ENCODE results near the gene PLEKHA1.

The PLEKHA1 gene

GRCh38 chr10:122407375-122408125 is 33.0 kb downstream of the PLEKHA1 start:
- Histone ChIP-seq H3K9me3 (ENCODE audit: insufficient read depth, low read depth, low read length) (no peaks in the 10 kb centered on the region), H3K27ac (ENCODE audit: low read length) (no peak overlapping the region), H3K9ac (ENCODE audit: low read depth, low read length) (no peak overlapping the region), H3K36me3 (ENCODE audit: insufficient read depth, low read depth, low read length) (peaks cover 34% of the 10 kb centered on the region; the same call in 1 of the 2 replicates), H3K4me1 (ENCODE audit: insufficient read depth, low read length) (no peaks in the 10 kb centered on the region), H3K4me3 (ENCODE audit: low read length) (no peak overlapping the region), H3K27me3 (ENCODE audit: insufficient read depth, low read length) (no peaks in the 10 kb centered on the region)

DNA sequence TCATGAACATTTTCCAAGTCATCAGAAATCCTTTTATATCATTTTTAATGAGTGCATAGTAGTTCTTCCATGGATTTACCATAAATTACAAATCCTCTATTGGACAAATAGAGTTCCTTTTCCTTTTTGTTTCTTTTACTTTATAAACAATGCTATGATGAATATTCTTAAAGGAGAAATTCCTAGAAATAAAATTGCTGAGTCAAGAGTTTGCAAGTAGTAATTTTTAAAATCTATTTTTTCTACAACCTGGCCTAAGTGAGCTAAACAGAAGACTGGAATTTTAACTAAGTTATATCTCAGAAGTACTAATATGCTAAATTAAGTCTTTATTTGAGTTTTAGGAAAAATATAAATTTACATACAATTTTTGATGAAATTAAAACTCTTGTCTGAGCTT is 38.8 kb downstream of the PLEKHA1 start:
- H3K27ac ChIP-seq (ENCODE audit: low read length) = no peak overlapping the region
- no peaks in the 10 kb centered on the region for H3K4me1 ChIP-seq (ENCODE audit: insufficient read depth, low read length)
- no peak overlapping the region for H3K4me3 ChIP-seq (ENCODE audit: low read length)
- peaks cover 41% of the 10 kb centered on the region for H3K36me3 ChIP-seq (ENCODE audit: insufficient read depth, low read depth, low read length)
- no peak overlapping the region for H3K9ac ChIP-seq (ENCODE audit: low read depth, low read length)
- no peaks in the 10 kb centered on the region for H3K9me3 ChIP-seq (ENCODE audit: insufficient read depth, low read depth, low read length)
- H3K27me3 ChIP-seq (ENCODE audit: insufficient read depth, low read length) = no peaks in the 10 kb centered on the region

- Histone ChIP-seq H3K4me3 (ENCODE audit: low read length) (no peak overlapping the region), H3K27me3 (ENCODE audit: insufficient read depth, low read length) (no peaks in the 10 kb centered on the region), H3K9me3 (ENCODE audit: insufficient read depth, low read depth, low read length) (no peaks in the 10 kb centered on the region), H3K9ac (ENCODE audit: low read depth, low read length) (no peak overlapping the region), H3K4me1 (ENCODE audit: insufficient read depth, low read length) (peaks cover 6% of the 10 kb centered on the region; the same call in 1 of the 2 replicates), H3K36me3 (ENCODE audit: insufficient read depth, low read depth, low read length) (peaks cover 66% of the 10 kb centered on the region), H3K27ac (ENCODE audit: low read length) (no peak overlapping the region)
These were observed 43.2 kb downstream of the PLEKHA1 start for GRCh38 chr10:122417667-122418066.

DNA sequence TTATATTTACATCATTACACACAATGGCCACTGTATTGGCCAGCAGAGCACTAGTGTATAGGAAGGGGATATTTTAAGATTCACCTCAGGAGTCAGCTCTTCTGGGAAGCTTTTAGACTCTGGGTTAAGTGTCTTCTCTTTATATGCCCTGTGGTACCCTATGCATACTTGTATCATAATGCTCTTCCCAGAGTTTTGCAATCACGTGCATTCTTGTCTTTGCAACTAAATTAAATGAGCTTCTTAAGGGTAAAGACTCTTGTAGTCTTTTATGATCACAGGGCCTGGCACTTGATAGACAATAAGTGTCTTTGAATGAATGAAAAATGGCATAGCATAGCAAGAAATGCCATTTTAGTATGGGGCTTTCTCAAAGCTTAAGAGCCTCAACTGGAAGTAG is 44.5 kb downstream of the PLEKHA1 start:
- H3K4me1 ChIP-seq (ENCODE audit: insufficient read depth, low read length) = peaks cover 6% of the 10 kb centered on the region; the same call in 1 of the 2 replicates
- H3K27ac ChIP-seq (ENCODE audit: low read length) = no peak overlapping the region
- H3K9me3 ChIP-seq (ENCODE audit: insufficient read depth, low read depth, low read length) = no peaks in the 10 kb centered on the region
- H3K9ac ChIP-seq (ENCODE audit: low read depth, low read length) = no peak overlapping the region
- H3K36me3 ChIP-seq (ENCODE audit: insufficient read depth, low read depth, low read length) = peaks cover 60% of the 10 kb centered on the region
- H3K4me3 ChIP-seq (ENCODE audit: low read length) = no peak overlapping the region
- no peaks in the 10 kb centered on the region for H3K27me3 ChIP-seq (ENCODE audit: insufficient read depth, low read length)

DNA sequence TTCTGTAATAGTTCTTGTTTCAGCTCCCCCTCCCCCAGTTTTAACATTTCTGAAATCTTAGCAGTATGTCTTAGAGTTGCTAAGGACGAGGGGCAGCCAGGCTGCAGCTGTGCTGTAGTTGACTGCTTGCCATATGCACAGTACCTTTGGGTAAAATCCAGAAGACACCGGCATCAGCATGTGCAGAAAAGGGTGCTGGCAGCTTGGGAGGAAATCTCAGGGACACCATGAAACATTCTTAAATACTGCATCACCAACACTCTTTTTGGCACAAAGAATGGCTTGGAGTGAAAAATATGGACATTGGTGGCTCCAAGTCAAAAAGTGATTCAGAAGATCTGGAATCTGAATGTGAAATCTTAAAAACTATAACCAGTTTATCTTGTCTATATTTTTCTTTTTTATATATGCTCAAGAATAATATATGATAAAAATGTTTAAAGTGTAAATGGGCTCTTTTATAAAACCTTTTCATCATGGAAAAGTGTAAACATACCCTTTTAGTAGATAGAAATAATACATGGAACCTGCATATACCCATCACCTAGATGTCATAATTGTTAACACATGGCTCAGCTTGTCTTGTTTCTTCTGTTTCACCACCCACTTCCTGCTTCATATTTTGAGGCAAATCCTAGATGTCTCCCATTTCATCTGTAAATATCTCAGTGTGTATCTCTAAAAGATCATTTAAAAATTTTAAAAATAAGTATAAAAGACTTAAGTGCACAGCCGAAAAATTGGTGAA is 45.5 kb downstream of the PLEKHA1 start:
- Histone ChIP-seq H3K4me3 (ENCODE audit: low read length) (no peak overlapping the region), H3K27me3 (ENCODE audit: insufficient read depth, low read length) (no peaks in the 10 kb centered on the region), H3K9ac (ENCODE audit: low read depth, low read length) (no peak overlapping the region), H3K9me3 (ENCODE audit: insufficient read depth, low read depth, low read length) (no peaks in the 10 kb centered on the region), H3K27ac (ENCODE audit: low read length) (no peak overlapping the region), H3K4me1 (ENCODE audit: insufficient read depth, low read length) (peaks cover 6% of the 10 kb centered on the region; the same call in 1 of the 2 replicates), H3K36me3 (ENCODE audit: insufficient read depth, low read depth, low read length) (peaks cover 66% of the 10 kb centered on the region)

DNA sequence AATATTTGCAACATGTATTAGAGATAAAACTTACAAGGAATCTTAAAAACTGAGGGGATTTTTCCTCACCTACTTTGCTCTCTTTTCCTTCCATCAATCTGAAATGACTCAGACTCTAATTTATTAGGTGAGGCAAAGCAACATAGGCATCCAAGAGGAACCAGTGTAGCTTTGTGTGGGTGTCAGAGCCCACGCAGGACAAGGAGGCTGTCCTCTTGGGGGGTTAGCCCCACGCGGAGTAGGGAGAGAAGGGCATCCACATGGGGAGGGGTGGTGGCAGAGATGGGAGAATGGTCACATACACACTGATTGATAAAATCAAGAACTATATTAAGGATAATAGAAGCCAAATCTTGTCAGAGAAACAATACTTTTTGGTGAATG is 46.1 kb downstream of the PLEKHA1 start:
- Histone ChIP-seq H3K27ac (ENCODE audit: low read length) (no peak overlapping the region), H3K4me1 (ENCODE audit: insufficient read depth, low read length) (peaks cover 6% of the 10 kb centered on the region; the same call in 1 of the 2 replicates), H3K36me3 (ENCODE audit: insufficient read depth, low read depth, low read length) (peaks cover 61% of the 10 kb centered on the region), H3K4me3 (ENCODE audit: low read length) (no peak overlapping the region), H3K9me3 (ENCODE audit: insufficient read depth, low read depth, low read length) (no peaks in the 10 kb centered on the region), H3K27me3 (ENCODE audit: insufficient read depth, low read length) (no peaks in the 10 kb centered on the region), H3K9ac (ENCODE audit: low read depth, low read length) (no peak overlapping the region)

DNA sequence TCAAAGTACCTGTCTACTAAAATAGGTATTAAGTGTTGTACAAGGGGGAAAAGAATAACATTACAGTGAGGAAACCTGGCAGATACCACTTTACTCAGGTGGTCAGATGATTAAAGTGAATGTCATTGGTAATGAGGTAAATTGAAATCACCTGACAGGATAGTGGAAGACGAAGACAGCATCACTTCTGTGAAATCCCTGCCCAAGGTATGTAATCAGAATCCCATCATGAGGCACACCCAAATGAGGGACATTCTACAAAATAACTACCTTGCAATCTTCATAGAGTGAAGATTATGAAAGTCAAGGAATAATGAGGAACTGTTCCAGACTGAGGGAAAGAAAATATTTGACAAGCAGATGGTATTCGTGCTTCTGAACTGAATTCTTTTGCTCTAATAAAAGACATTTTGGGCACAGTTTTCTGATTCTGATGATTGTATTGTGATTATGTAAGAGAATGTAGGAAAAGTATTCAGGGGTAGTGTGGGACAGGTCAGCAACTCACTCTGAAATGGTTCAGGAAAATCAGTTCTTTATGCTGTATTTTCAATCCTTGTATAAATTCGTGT is 46.6 kb downstream of the PLEKHA1 start:
- Histone ChIP-seq H3K4me1 (ENCODE audit: insufficient read depth, low read length) (peaks cover 6% of the 10 kb centered on the region; the same call in 1 of the 2 replicates), H3K9me3 (ENCODE audit: insufficient read depth, low read depth, low read length) (no peaks in the 10 kb centered on the region), H3K27me3 (ENCODE audit: insufficient read depth, low read length) (no peaks in the 10 kb centered on the region), H3K9ac (ENCODE audit: low read depth, low read length) (no peak overlapping the region), H3K4me3 (ENCODE audit: low read length) (no peak overlapping the region), H3K27ac (ENCODE audit: low read length) (no peak overlapping the region), H3K36me3 (ENCODE audit: insufficient read depth, low read depth, low read length) (peaks cover 59% of the 10 kb centered on the region)

DNA sequence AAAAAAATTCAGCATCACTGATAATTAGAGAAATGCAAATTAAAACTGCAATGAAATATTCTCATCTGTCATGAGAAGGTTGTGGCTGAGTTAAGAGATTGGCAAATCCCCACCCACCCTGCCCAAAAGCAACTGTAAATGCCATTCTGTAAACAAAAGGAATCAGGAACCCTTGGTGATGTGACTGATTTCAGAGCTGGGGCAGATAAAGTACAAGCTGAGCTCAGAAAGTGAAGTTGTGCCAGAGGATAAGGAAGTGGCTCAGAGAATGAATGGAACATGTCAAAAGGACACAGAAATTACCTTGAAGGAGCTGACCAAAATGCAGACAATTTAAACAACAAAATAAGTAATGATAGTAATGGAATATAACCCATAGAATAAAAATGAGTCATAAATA is 47.2 kb downstream of the PLEKHA1 start:
- Histone ChIP-seq H3K9me3 (ENCODE audit: insufficient read depth, low read depth, low read length) (no peaks in the 10 kb centered on the region), H3K27me3 (ENCODE audit: insufficient read depth, low read length) (no peaks in the 10 kb centered on the region), H3K4me3 (ENCODE audit: low read length) (no peak overlapping the region), H3K36me3 (ENCODE audit: insufficient read depth, low read depth, low read length) (peaks cover 53% of the 10 kb centered on the region), H3K9ac (ENCODE audit: low read depth, low read length) (no peak overlapping the region), H3K27ac (ENCODE audit: low read length) (no peak overlapping the region), H3K4me1 (ENCODE audit: insufficient read depth, low read length) (peaks cover 6% of the 10 kb centered on the region; the same call in 1 of the 2 replicates)

GRCh38 chr10:122422266-122422989 is 47.9 kb downstream of the PLEKHA1 start:
- H3K36me3 ChIP-seq (ENCODE audit: insufficient read depth, low read depth, low read length) = peaks cover 50% of the 10 kb centered on the region

DNA sequence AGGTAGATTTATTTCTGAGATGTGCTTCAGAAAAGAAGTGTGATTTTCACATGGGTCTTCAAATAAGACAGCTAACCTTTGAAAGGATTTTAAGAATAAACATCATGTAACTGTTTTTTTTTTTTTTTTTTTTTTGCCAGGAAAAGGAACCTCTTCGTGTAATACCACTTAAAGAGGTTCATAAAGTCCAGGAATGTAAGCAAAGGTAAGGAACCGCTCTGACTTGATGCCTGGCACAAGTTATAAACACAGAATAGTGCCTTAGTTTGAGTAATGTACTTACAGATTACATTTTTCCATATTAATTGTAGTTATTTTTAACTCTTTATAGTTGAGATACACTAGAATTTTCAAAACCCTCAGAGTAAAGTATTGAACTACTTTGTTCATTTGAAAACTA is 49.6 kb downstream of the PLEKHA1 start:
- H3K4me3 ChIP-seq (ENCODE audit: low read length) = no peak overlapping the region
- H3K27ac ChIP-seq (ENCODE audit: low read length) = no peak overlapping the region
- no peaks in the 10 kb centered on the region for H3K27me3 ChIP-seq (ENCODE audit: insufficient read depth, low read length)
- no peaks in the 10 kb centered on the region for H3K9me3 ChIP-seq (ENCODE audit: insufficient read depth, low read depth, low read length)
- H3K4me1 ChIP-seq (ENCODE audit: insufficient read depth, low read length) = peaks cover 5% of the 10 kb centered on the region; the same call in 1 of the 2 replicates
- H3K36me3 ChIP-seq (ENCODE audit: insufficient read depth, low read depth, low read length) = peaks cover 46% of the 10 kb centered on the region
- H3K9ac ChIP-seq (ENCODE audit: low read depth, low read length) = no peak overlapping the region

More at GRCh38 chr10:122422266-122422989, 47.9 kb downstream of the PLEKHA1 start:
- Histone ChIP-seq H3K9ac (ENCODE audit: low read depth, low read length) (no peak overlapping the region), H3K4me3 (ENCODE audit: low read length) (no peak overlapping the region), H3K27me3 (ENCODE audit: insufficient read depth, low read length) (no peaks in the 10 kb centered on the region), H3K9me3 (ENCODE audit: insufficient read depth, low read depth, low read length) (no peaks in the 10 kb centered on the region), H3K27ac (ENCODE audit: low read length) (no peak overlapping the region), H3K4me1 (ENCODE audit: insufficient read depth, low read length) (peaks cover 6% of the 10 kb centered on the region; the same call in 1 of the 2 replicates)

DNA sequence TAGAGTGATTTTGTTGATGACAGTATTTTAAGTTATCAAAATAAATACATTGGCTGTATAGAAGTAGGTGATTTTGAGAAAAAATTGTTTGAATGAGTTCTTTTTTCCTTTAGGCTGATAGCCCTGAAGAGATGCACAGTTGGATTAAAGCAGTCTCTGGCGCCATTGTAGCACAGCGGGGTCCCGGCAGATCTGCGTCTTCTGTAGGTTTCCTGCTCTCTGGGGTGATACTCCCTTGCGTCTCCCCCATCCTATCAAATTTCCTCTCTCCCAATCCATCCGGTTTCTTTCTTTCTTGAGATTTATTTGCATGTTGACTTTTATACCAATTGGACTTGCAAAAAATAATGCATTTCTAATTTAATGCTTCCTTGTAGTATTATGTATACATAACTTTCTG is 52.3 kb downstream of the PLEKHA1 start:
- Histone ChIP-seq H3K36me3 (ENCODE audit: insufficient read depth, low read depth, low read length) (peaks cover 45% of the 10 kb centered on the region), H3K27ac (ENCODE audit: low read length) (no peak overlapping the region), H3K9me3 (ENCODE audit: insufficient read depth, low read depth, low read length) (no peaks in the 10 kb centered on the region), H3K4me1 (ENCODE audit: insufficient read depth, low read length) (no peaks in the 10 kb centered on the region), H3K4me3 (ENCODE audit: low read length) (no peak overlapping the region), H3K27me3 (ENCODE audit: insufficient read depth, low read length) (no peaks in the 10 kb centered on the region), H3K9ac (ENCODE audit: low read depth, low read length) (no peak overlapping the region)
